Karpas-422 (cell line): Measurements from ENCODE around the gene LMAN1L. TPM values are rescaled to one million over a fixed set of nuclear protein-coding genes. Genes with fewer than 3 reads are reported as not detected.

Experiments used
- DNase-seq: peaks from one replicate; pipeline ENCODE4 v3.0.0-alpha.2; 2015
- H2AFZ ChIP-seq: fragments of 200-600 bp; sonication (generic); 2 replicates; pipeline ENCODE4 v1.6.1; 2014; ENCODE audit warnings: antibody characterized with exemption, low read length, mixed read lengths
- H3K27ac ChIP-seq: fragments of 200-600 bp; sonication (generic); 2 replicates; pipeline ENCODE4 v1.5.1; 2014; ENCODE audit warnings: mild to moderate bottlenecking, low read length, moderate library complexity
- H3K27me3 ChIP-seq: fragments of 200-600 bp; sonication (generic); 2 replicates; pipeline ENCODE4 v1.6.1; 2014; ENCODE audit warnings: low read length, mixed read lengths
- H3K36me3 ChIP-seq: fragments of 200-600 bp; sonication (generic); 2 replicates; pipeline ENCODE4 v1.6.1; 2014; ENCODE audit warnings: low read length, mixed read lengths; ENCODE audit not compliant: insufficient read depth
- H3K4me1 ChIP-seq: fragments of 200-600 bp; sonication (generic); 2 replicates; pipeline ENCODE4 v1.6.1; 2014; ENCODE audit warnings: mild to moderate bottlenecking, low read length, mixed read lengths
- H3K4me2 ChIP-seq: fragments of 200-600 bp; sonication (generic); 2 replicates; pipeline ENCODE4 v1.6.1; 2014; ENCODE audit warnings: low read length, low read depth, mild to moderate bottlenecking; ENCODE audit not compliant: poor library complexity, severe bottlenecking
- H3K4me3 ChIP-seq: fragments of 200-600 bp; sonication (generic); 2 replicates; pipeline ENCODE4 v1.5.1; 2014; ENCODE audit warnings: mild to moderate bottlenecking, antibody characterized with exemption, low read length, mixed read lengths
- H3K79me2 ChIP-seq: fragments of 200-600 bp; sonication (generic); 2 replicates; pipeline ENCODE4 v1.6.1; 2014; ENCODE audit warnings: mild to moderate bottlenecking, low read length, mixed read lengths
- H3K9ac ChIP-seq: fragments of 200-600 bp; sonication (generic); 2 replicates; pipeline ENCODE4 v1.6.0; 2014; ENCODE audit warnings: low read length
- H3K9me2 ChIP-seq: fragments of 200-600 bp; sonication (generic), shearing (Covaris generic); replicated peaks from 2 replicates; pipeline ENCODE4 v1.6.0; 2014; ENCODE audit warnings: mild to moderate bottlenecking, low read length, moderate library complexity; ENCODE audit not compliant: insufficient read depth
- H3K9me3 ChIP-seq: fragments of 300-700, 200-600 bp; sonication (generic); 2 replicates; pipeline ENCODE4 v1.6.1; 2014; ENCODE audit warnings: low read length, mixed read lengths
- H4K20me1 ChIP-seq: fragments of 200-600 bp; sonication (generic); 2 replicates; pipeline ENCODE4 v1.6.1; 2014; ENCODE audit warnings: mild to moderate bottlenecking, antibody characterized with exemption, low read length, low read depth; ENCODE audit not compliant: insufficient read depth
- total RNA-seq: library from RNA; depleted of rRNA; stranded (reverse); fragments of >200 nt; shearing (Covaris generic); gene quantifications from 2 replicates; pipeline ENCODE4 v1.2.3, GENCODE V29; 2014; ENCODE audit warnings: low replicate concordance

LMAN1L gene
- total RNA-seq, 1 experiment from 2014 or later: 3.3 TPM

DNA sequence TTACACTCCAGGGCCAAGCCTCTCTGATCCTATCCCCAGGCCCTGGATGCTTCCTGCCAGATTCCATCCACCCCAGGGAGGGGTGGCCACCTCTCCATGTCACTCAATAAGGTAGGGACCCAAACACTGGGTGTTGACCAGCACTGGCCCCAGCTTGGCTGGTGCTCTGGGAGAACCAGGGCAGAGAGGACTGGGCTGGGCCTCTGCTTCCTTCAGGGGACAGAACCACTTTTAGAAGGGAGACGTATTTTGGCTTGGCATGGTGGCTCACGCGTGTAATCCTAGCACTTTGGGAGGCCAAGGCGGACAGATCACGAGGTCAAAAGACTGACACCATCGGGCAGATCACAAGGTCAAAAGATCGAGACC lies 9.1 kb downstream of the LMAN1L start:
- Histone ChIP-seq H3K27me3 (no peaks in the 10 kb centered on the region), H3K4me1 (peaks cover 76% of the 10 kb centered on the region), H3K4me2 (peak overlapping the region; percentile 62), H3K36me3 (no peaks in the 10 kb centered on the region), H3K27ac (peak overlapping the region; percentile 99), H3K4me3 (peak overlapping the region; percentile 52; the same call in 1 of the 2 replicates), H3K9me2 (no peaks in the 10 kb centered on the region), H3K79me2 (peaks cover 14% of the 10 kb centered on the region), H3K9ac (peak overlapping the region; percentile 74), H4K20me1 (no peaks in the 10 kb centered on the region; the same call in 1 of the 2 replicates), H3K9me3 (no peaks in the 10 kb centered on the region), H2AFZ (no peak overlapping the region)
- no peak for DNase-seq

DNA sequence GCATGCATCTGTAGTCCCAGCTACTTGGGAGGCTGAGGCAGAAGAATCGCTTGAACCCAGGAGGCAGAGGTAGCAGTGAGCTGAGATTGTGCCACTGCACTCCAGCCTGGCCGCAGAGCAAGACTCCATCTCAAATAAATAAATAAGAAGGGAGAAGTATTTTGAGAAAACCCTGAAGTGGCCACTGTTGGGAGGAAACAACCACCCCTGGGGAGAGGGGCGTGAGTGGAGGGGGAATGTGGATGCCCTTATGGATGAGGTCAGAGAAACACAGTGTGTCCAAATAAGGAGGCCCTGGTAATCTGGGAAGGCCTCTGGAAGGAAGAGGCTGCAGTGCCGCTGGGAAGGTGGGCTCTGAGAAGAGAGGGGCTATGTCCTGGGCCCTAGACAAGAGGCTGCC lies 9.6 kb downstream of the LMAN1L start:
- H3K27me3 ChIP-seq: no peaks in the 10 kb centered on the region
- peak overlapping the region; percentile 99 for H3K27ac ChIP-seq
- H3K36me3 ChIP-seq: no peaks in the 10 kb centered on the region
- no peaks in the 10 kb centered on the region; the same call in 1 of the 2 replicates for H4K20me1 ChIP-seq
- peaks cover 14% of the 10 kb centered on the region for H3K79me2 ChIP-seq
- peak overlapping the region; percentile 62 for H3K4me2 ChIP-seq
- no peak for DNase-seq
- H3K9me3 ChIP-seq: no peaks in the 10 kb centered on the region
- peaks cover 76% of the 10 kb centered on the region for H3K4me1 ChIP-seq
- peak overlapping the region; percentile 74 for H3K9ac ChIP-seq
- H2AFZ ChIP-seq: no peak overlapping the region
- H3K4me3 ChIP-seq: peak overlapping the region; percentile 52
- H3K9me2 ChIP-seq: no peaks in the 10 kb centered on the region

DNA sequence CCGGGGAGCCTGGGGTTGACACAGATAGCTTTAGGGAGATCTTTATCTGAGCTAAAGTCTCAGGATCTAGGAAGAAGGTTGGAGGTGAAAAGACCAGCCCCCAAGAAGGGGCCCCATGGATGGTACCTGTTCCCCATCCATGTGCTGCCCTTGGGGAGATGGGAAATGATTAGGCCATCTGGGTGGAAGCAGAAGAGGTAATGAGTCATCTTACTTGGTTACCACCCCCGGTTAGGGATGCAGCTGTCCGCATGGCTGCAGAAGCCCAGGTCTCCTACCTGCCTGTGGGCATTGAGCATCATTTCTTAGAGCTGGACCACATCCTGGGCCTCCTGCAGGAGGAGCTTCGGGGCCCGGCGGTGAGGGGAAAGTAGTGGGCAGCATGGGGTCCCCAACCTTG lies 10.7 kb downstream of the LMAN1L start:
- H3K4me2 ChIP-seq: peak overlapping the region; percentile 62
- H4K20me1 ChIP-seq: no peaks in the 10 kb centered on the region; the same call in 1 of the 2 replicates
- H3K79me2 ChIP-seq: peaks cover 14% of the 10 kb centered on the region
- H3K9me3 ChIP-seq: no peaks in the 10 kb centered on the region
- H3K27me3 ChIP-seq: no peaks in the 10 kb centered on the region
- peak overlapping the region; percentile 99 for H3K27ac ChIP-seq
- H3K9me2 ChIP-seq: no peaks in the 10 kb centered on the region
- peak; percentile 58 for DNase-seq
- H3K4me1 ChIP-seq: peaks cover 76% of the 10 kb centered on the region
- no peaks in the 10 kb centered on the region for H3K36me3 ChIP-seq
- no peak overlapping the region for H2AFZ ChIP-seq
- peak overlapping the region; percentile 74 for H3K9ac ChIP-seq
- peak overlapping the region; percentile 52 for H3K4me3 ChIP-seq

DNA sequence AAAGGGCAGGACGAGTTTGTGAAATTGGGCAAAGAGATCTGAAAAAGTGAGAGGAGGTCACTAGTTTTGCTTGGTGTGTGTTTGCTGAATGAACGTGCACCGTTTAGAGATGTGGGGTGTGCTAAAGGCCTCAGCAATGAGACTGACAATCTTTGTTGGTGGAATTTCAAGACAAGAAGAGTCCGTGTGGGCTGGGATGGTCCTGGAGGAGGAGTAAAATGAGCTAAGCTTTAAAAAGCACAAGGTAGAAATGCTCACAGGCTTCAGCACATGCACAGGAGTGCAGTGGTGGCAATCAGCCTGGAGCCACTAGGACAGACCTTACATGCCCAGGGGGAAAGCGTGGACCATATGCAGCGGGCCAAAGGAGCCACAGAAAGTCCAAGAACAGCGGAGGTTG lies 12.3 kb downstream of the LMAN1L start:
- H3K4me2 ChIP-seq: no peak overlapping the region
- H3K9me2 ChIP-seq: no peaks in the 10 kb centered on the region
- no peaks in the 10 kb centered on the region for H3K27me3 ChIP-seq
- no peaks in the 10 kb centered on the region for H3K36me3 ChIP-seq
- H3K9me3 ChIP-seq: no peaks in the 10 kb centered on the region
- no peaks in the 10 kb centered on the region for H4K20me1 ChIP-seq
- no peak overlapping the region for H3K9ac ChIP-seq
- peaks cover 11% of the 10 kb centered on the region for H3K79me2 ChIP-seq
- DNase-seq: no peak
- H3K4me1 ChIP-seq: peaks cover 76% of the 10 kb centered on the region
- H2AFZ ChIP-seq: no peak overlapping the region
- H3K27ac ChIP-seq: peak overlapping the region; percentile 99
- H3K4me3 ChIP-seq: no peak overlapping the region

DNA sequence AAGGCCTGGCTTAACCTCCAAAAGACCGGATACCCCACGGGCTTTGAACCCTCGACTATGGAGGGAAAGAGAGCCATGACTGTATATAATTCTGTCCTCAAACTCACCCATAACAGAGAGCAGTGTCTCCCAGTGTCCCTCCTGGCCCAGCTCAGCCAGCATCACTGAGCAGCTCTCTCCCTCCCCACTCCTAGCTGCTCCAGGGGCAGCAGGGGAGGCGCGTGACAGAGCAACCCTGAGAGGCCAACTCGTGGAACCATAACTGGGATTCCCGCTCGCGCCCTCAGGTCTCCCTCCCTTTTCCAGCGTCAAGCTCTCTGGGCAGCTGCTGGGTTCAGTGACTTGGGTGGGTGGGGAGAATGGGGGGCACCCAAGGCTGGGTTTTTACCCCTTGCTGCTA lies 13.2 kb downstream of the LMAN1L start:
- H3K4me3 ChIP-seq: no peak overlapping the region
- H2AFZ ChIP-seq: no peak overlapping the region
- H3K9me2 ChIP-seq: no peaks in the 10 kb centered on the region
- peaks cover 2% of the 10 kb centered on the region for H3K79me2 ChIP-seq
- no peaks in the 10 kb centered on the region for H3K9me3 ChIP-seq
- peak overlapping the region; percentile 99; the same call in 1 of the 2 replicates for H3K27ac ChIP-seq
- no peaks in the 10 kb centered on the region for H3K27me3 ChIP-seq
- H3K9ac ChIP-seq: no peak overlapping the region
- H3K4me1 ChIP-seq: peaks cover 76% of the 10 kb centered on the region
- no peaks in the 10 kb centered on the region for H3K36me3 ChIP-seq
- DNase-seq: no peak
- no peaks in the 10 kb centered on the region for H4K20me1 ChIP-seq
- H3K4me2 ChIP-seq: no peak overlapping the region

DNA sequence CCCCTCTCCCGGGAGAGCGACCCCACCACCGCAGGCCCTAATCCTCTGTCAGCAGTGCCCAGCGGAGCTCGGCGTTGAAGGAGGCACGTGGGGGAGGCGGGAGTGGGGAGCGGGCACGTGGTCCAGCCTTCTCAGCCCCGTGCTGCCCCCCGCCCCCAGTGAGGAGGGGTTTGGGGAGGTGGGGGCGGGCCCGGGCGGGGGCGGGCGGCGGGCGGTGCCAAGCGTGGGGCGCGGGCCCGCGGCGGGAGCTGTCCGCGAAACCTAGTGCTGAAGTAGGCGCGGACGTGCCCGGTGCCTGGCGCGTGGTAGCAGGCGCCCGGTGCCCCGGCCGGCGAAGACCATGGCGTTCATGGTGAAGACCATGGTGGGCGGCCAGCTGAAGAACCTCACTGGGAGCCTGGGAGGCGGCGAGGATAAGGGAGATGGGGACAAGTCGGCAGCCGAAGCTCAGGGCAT lies 13.8 kb downstream of the LMAN1L start, which contains the start of gene CPLX3:
Gene CPLX3 (plus strand): TSS at position 264 of the 456 bp plus-strand sequence. CDS start 77 bp downstream, at position 341.
- Histone ChIP-seq H3K4me2 (no peak within 1 kb of the TSS), H2AFZ (no peak within 1 kb of the TSS), H3K27me3 (no peaks in the 10 kb centered on the region), H4K20me1 (no peaks in the 10 kb centered on the region), H3K9ac (no peak within 1 kb of the TSS), H3K9me2 (no peaks in the 10 kb centered on the region), H3K4me1 (peaks cover 77% of the 10 kb centered on the region), H3K9me3 (no peaks in the 10 kb centered on the region), H3K27ac (peak within 1 kb of the TSS; percentile 99; the same call in 1 of the 2 replicates), H3K36me3 (no peaks in the 10 kb centered on the region), H3K4me3 (no peak within 1 kb of the TSS), H3K79me2 (no peaks in the 10 kb centered on the region)
- peak; percentile 61 for DNase-seq

DNA sequence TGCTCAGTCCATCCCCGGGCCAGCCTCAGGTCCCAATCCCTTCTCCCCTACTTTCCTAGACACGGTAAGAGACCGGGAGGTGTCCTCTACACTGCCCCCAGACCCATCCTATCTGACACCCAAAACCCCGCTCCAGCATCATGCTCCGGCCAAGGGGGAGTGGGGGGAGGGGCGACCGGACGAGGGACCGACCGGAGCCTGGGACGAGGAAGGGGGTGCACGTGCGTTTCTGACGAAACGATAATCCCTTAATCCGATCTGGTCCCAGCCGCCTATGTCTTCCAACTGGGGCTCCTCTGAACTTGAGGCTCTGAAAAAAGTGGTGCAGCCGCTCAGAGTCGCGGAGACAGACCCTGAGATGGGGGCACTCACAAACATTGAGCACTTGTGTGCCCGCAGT lies 14.3 kb downstream of the LMAN1L start:
- H3K79me2 ChIP-seq: no peaks in the 10 kb centered on the region
- peaks cover 77% of the 10 kb centered on the region for H3K4me1 ChIP-seq
- H2AFZ ChIP-seq: no peak overlapping the region
- H3K27ac ChIP-seq: no peak overlapping the region
- no peaks in the 10 kb centered on the region for H3K9me3 ChIP-seq
- no peak overlapping the region for H3K4me2 ChIP-seq
- no peak overlapping the region for H3K9ac ChIP-seq
- no peaks in the 10 kb centered on the region for H3K9me2 ChIP-seq
- H3K36me3 ChIP-seq: no peaks in the 10 kb centered on the region
- no peaks in the 10 kb centered on the region for H4K20me1 ChIP-seq
- H3K4me3 ChIP-seq: no peak overlapping the region
- no peak for DNase-seq
- H3K27me3 ChIP-seq: no peaks in the 10 kb centered on the region

DNA sequence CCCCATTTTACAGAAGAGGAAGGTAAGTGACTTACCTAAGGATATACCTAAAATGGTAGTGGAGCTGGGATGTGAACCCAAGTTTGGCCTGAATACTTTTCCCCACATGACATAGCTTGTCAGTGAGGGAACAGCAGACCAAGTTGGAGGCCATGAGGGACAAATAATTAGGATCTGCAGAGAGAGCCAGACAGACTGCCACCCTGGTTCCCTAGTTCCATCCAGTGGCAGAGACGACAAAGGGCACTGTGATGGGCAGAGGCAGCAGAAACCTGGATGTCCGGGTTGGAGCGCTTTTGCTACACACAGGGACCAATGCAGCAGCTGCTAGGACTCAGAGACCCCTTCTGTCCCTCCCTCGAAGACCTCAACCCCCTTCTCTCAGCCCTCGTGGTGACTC lies 15.0 kb downstream of the LMAN1L start:
- Histone ChIP-seq H3K4me2 (no peak overlapping the region), H3K9me2 (no peaks in the 10 kb centered on the region), H2AFZ (no peak overlapping the region), H3K27ac (no peak overlapping the region), H3K79me2 (no peaks in the 10 kb centered on the region), H4K20me1 (no peaks in the 10 kb centered on the region), H3K4me3 (no peak overlapping the region), H3K9me3 (no peaks in the 10 kb centered on the region), H3K9ac (no peak overlapping the region), H3K4me1 (peaks cover 77% of the 10 kb centered on the region), H3K36me3 (no peaks in the 10 kb centered on the region), H3K27me3 (no peaks in the 10 kb centered on the region)
- DNase-seq: no peak
